ENCODE measurements around the gene SLC22A3.

DNA sequence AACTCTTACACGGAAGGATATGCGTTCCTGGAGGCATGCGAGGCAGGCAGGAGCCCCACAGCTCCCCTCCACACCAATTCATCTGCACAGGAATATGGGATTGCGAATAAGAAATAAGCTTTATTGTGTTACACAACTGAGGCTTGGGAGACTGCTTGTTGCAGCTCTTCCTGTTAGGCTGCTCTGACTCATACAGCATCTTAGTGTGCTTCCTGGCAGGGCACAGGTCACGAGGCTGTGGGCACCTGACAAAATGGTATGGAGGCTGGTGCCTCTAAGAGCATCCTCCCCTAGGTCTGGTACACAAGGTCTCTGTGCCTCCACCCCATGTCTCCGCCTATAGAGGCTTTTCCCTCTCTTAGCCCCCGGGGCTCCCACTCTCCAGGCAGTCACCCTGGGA, 6.8 kb downstream of the SLC22A3 start:
- TF ChIP-seq EP300 (IDR thresholded peaks at IDR 0.05) (no peak), POLR2A (IDR thresholded peaks at IDR 0.05) (no peak), POLR2AphosphoS5 (IDR thresholded peaks at IDR 0.05) (peak in 1 of 3 donors; percentile 23)
- TF ChIP-seq, protein P1, sequence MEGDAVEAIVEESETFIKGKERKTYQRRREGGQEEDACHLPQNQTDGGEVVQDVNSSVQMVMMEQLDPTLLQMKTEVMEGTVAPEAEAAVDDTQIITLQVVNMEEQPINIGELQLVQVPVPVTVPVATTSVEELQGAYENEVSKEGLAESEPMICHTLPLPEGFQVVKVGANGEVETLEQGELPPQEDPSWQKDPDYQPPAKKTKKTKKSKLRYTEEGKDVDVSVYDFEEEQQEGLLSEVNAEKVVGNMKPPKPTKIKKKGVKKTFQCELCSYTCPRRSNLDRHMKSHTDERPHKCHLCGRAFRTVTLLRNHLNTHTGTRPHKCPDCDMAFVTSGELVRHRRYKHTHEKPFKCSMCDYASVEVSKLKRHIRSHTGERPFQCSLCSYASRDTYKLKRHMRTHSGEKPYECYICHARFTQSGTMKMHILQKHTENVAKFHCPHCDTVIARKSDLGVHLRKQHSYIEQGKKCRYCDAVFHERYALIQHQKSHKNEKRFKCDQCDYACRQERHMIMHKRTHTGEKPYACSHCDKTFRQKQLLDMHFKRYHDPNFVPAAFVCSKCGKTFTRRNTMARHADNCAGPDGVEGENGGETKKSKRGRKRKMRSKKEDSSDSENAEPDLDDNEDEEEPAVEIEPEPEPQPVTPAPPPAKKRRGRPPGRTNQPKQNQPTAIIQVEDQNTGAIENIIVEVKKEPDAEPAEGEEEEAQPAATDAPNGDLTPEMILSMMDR (IDR thresholded peaks at IDR 0.05): no peak

Data from stomach (tissue), 4 donors.